KG1 (cell line): ENCODE measurements around the gene DIP2A.

ENCODE experiments used
- DNase-seq: peaks from one replicate; lab custom pipeline; 2025; lab: John Stamatoyannopoulos, UW

DIP2A gene, protein sequence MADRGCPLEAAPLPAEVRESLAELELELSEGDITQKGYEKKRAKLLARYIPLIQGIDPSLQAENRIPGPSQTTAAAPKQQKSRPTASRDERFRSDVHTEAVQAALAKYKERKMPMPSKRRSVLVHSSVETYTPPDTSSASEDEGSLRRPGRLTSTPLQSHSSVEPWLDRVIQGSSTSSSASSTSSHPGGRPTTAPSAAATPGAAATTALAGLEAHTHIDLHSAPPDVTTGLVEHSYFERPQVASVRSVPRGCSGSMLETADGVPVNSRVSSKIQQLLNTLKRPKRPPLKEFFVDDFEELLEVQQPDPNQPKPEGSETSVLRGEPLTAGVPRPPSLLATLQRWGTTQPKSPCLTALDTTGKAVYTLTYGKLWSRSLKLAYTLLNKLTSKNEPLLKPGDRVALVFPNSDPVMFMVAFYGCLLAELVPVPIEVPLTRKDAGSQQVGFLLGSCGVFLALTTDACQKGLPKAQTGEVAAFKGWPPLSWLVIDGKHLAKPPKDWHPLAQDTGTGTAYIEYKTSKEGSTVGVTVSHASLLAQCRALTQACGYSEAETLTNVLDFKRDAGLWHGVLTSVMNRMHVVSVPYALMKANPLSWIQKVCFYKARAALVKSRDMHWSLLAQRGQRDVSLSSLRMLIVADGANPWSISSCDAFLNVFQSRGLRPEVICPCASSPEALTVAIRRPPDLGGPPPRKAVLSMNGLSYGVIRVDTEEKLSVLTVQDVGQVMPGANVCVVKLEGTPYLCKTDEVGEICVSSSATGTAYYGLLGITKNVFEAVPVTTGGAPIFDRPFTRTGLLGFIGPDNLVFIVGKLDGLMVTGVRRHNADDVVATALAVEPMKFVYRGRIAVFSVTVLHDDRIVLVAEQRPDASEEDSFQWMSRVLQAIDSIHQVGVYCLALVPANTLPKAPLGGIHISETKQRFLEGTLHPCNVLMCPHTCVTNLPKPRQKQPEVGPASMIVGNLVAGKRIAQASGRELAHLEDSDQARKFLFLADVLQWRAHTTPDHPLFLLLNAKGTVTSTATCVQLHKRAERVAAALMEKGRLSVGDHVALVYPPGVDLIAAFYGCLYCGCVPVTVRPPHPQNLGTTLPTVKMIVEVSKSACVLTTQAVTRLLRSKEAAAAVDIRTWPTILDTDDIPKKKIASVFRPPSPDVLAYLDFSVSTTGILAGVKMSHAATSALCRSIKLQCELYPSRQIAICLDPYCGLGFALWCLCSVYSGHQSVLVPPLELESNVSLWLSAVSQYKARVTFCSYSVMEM (N-terminal part only)

DNA sequence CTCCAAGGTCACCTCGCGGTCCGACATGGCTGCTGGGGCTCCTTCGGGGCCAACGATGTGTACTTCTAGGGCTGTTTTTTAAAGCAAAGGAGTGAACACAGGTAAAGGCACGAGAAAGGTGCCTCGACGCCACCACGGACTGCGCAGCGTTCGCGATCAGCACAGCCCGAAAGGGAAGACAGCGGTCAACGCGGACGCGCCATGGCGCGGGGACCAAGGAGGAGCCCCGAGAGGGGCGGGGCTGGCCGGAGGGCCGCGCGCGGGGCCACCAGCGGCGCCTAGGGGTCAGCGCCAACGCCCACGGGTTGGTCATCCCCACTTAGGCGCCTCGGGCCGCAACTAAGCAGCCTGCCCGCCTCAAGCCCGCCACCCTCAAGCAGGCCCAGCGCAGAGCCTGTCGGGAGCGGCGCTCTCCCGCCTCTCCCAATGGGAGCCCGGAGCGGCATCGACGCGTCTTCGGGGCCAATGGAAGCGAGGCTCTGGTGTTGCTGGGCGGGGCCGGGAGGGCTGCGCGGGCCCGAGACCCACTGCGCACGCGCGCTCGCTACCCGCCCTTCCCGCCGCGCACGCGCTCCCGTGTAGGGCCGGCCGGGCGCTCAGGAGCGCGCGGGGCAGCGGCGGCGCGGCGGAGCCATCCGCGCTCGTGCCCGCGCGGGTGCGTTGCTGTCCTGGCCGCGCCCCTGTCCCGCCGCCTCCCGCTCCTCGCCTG, at the start of gene DIP2A:
Gene DIP2A (plus strand): TSS at position 577 of the 709 bp plus-strand sequence. CDS start 241 bp downstream, outside the sequence.
- DNase-seq = peak; percentile 91

DNA sequence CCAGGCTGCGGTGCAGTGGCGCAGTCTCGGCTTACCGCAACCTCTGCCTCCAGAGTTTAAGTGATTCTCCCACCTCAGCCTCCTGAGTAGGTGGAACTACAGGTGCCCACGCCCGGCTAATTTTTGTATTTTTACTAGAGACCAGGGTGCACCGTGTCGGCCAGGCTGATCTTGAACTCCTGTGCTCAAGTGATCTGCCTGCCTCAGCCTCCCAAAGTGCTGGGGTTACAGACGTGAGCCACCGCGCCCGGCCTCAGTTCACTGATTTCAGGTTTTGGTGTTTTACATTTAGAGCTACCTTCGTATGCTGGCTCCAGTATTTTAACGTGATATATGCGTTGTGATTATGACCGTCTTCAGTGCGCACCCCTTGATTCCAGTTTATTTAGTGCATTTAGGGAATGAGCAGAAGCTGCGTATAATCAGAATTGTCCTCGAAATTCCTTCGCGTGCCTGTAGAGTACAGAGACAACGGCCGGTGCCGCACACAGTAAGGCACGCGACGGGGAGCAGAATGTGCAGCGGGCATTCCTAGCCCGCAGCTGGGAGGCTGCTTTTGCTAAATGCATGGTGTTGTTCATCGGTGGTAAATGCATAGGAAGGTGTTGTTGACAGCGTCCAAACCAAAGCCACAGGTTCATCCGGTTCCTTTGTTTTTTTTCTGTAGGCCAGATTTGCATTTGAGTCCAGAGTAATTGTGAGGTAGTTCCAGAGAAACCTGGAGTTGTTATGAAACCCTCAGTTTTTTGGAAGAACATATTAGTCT, 48.9 kb upstream of the DIP2A start:
- no peak for DNase-seq

DNA sequence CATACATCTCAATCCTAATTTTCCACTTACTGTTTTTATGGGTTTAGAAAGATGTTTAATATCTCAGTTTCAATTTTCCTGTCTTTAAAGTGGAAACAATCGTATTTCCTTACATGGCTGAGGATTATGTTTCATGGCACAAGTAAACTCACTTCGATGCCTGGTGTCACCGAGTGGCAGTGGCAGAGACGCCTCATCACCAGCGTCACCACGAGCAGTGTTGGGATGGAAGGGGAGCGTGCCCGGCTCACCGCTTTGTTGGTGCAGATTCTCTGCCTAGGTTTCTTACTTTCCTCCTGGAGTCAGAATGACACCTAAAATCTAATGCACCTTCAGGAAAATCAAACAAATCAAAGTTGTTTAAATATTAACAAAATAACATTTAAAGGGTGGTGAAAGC, 48.2 kb upstream of the DIP2A start:
- no peak for DNase-seq

DNA sequence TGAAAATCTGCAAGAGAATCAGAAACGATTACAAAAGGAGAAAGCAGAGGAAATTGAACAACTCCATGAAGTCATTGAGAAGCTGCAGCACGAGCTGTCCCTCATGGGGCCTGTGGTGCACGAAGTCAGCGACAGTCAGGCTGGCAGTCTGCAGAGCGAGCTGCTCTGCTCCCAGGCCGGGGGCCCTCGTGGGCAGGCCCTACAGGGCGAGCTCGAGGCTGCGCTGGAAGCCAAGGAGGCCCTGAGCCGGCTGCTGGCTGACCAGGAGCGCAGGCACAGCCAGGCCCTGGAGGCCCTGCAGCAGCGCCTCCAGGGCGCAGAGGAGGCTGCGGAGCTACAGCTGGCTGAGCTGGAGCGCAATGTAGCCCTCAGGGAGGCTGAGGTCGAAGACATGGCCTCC, 47.5 kb upstream of the DIP2A start:
- DNase-seq = no peak

DNA sequence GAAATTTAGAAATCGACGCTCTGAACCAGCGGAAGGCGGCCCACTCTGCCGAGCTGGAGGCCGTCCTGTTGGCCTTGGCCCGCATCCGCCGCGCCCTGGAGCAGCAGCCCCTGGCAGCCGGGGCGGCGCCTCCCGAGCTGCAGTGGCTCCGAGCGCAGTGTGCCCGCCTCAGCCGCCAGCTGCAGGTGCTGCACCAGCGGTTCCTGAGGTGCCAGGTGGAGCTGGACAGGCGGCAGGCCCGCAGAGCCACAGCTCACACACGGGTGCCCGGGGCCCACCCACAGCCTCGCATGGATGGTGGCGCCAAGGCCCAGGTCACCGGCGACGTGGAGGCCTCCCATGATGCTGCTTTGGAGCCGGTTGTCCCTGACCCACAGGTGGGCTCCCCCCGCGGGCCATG, 47.0 kb upstream of the DIP2A start:
- no peak for DNase-seq

- DNase-seq = no peak
Measured at GRCh38 chr21:46412521-46413364, 45.9 kb upstream of the DIP2A start.

DNA sequence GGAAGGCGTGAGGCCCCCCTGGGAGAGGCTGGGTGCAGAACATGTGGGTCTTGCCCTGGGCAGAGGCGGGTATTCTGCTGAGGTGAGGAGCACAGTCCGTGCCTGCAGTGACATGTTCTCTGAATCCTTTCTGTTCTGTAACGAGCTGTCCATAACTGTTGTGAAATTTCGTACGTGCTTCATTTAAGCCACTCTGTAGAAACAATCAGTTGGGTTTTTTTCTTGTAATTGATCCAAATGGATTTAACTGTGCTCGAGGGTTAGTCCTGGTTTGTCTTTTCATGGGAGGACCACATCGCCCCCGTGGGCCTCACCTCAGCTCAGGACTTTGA, 45.4 kb upstream of the DIP2A start:
- no peak for DNase-seq

DNA sequence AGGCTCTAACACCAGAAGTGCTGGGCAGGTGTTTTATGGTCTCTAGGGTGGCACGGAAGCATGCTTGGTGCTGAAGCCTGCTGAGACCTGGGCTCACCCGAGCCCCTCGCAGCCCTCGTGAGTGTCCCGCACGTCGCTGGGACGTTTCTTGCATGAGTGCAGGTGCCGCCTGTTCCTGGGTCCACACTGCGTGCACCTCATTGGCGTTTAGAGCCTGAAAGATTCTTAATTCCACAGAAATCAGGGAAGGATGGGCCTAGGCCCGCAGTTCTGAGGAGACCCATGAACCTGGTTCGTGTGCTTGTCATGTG, 43.8 kb upstream of the DIP2A start:
- DNase-seq = no peak

GRCh38 chr21:46416551-46416950, 42.1 kb upstream of the DIP2A start:
- DNase-seq = no peak

- DNase-seq = no peak
Measured at GRCh38 chr21:46418265-46418946, 40.3 kb upstream of the DIP2A start.

DNA sequence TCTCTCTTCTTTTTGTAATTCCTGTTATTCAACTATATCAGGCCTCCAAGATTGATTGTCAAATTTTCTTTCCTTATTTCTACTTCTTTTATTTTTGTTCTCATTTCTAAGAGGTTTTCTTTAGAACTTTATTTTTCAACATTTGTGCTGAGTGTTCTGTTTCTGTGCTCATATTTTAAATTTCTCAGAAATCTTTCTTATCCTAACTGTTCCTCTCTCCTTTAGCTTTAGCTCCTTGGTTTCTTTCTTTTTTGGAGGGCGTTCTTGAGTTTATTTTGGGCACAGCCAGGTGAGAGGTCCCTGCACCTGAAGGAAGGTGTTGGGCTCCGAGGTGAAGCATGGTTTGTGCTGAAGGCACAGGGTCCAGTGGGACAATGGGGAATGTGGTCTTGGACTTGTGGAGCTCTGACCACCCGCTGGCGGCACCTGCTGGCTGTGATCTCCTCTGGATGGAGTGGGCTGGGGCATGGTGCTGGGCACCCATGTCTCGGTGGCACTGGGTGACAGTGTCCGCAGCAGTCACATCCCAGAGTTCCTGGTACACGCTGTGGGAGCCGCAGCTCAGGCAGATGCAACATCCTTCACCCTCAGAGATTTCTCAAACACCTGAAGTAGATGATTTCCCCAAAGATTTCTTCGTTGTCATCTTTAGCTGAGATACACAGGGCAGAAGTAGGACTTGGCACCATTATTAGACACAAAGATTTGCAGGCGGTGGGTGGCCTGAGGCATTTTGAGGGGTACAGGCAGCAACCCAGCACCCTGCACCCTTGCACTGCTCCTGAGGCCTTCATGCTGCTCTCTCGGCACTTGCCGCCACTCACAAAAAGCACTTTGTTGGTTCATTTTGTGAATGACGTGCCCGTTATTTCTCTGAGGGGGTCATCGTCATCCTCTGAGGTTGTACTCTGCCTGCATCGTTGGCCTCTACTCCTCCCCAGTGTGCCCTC, 38.2 kb upstream of the DIP2A start:
- no peak for DNase-seq

DNA sequence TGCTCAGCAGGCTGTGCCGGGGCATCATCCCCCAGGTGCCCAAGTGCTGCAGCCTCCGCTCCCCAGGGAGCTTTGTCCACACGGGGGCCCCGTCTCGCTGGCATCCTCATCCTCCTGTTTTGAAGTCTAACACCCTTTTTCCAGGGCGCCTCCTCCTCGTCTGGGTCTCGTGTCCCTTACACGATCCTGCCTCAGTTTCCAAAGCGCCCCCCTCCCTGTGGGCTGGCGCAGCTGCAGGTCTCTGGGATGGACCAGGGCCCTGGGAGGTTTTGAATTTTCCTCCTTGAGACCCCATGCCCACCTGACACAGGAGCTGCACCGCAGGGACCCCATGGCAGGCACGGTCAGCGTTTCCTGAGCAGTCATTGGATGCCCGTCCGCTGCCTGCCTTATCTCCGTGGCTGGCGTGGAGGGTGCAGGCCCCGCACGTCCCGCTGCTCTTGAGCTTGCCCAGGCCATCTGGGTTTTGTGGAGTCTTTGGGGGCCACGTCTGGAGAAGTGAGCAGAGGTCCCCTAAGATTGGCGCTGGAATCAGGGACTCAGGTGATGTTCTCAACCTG, 37.4 kb upstream of the DIP2A start:
- no peak for DNase-seq

GRCh38 chr21:46421756-46422555, 36.7 kb upstream of the DIP2A start:
- DNase-seq = no peak

DNA sequence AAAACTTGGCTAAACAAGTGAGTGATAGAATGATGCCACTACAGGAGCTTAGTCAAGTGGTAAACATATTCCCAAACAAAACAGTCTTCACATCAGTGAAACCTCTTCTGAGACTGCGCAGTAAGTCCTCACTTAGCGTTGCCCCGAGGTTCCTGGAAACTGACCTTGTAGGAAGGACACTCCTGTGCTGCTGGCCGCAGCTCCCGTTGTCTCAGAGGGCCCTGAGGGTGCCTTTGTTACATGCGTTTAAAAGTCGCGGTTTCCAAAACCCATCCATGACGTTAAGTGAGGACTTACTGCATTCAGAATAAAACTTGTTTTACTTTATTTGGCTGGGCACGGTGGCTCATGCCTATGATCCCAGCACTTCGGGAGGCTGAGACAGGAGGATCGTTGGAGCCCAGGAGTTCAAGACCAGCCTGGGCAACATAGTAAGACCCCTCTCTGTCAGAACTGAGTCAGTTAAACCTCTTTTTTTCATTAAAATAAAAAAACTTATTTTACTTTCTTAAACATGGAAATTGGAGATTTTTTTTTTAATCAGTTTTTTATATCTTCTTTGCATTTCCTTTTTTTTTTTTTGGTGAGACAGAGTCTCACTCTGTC, 36.0 kb upstream of the DIP2A start:
- no peak for DNase-seq

- DNase-seq = no peak
Measured at GRCh38 chr21:46423546-46424038, 35.1 kb upstream of the DIP2A start.

- DNase-seq = no peak
Measured at GRCh38 chr21:46424039-46424591, 34.6 kb upstream of the DIP2A start.
